A549 (cell line): ENCODE measurements around the gene NEK4. TPM values are rescaled to one million over a fixed set of nuclear protein-coding genes. Genes with fewer than 3 reads are reported as not detected.

ENCODE experiments used
- ATAC-seq, 2 experiments: fragments of 200-7000 bp in 1 of 2; fragments of >200 bp in 1 of 2; cut with Nextera tagmentation in 1 of 2; cut with Tn5 transposase in 1 of 2; 3 replicates each; pipeline versions ENCODE4 v1.8.0 to v1.9.1; 2018 to 2020; ENCODE audit warnings: mild to moderate bottlenecking in 1 of 2, moderate library complexity in 1 of 2
- CTCF ChIA-PET: fragments of 300-600 bp; sonication (Branson Sonifier 250); formaldehyde crosslinking; extraction: SDS; loops from one replicate; lab custom pipeline; 2021; ENCODE audit warnings: antibody characterized with exemption, inconsistent platforms; lab: Yijun Ruan, JAX
- POLR2A ChIA-PET: fragments of 350-600 bp; formaldehyde crosslinking; extraction: SDS; loops from one replicate; lab custom pipeline; 2021; ENCODE audit warnings: antibody characterized with exemption, inconsistent platforms; lab: Yijun Ruan, JAX
- DNase-seq, 2 experiments: peaks; one replicate each; pipeline versions ENCODE4 v3.0.0 to v3.0.0-alpha.2; 2011 to 2016; ENCODE audit warnings: low read depth in 1 of 2, low spot score in 1 of 2
- FAIRE-seq: peaks from 2 replicates; lab custom pipeline; 2011; peaks lifted over from hg19 to GRCh38; lab: Jason Lieb, UNC
- H3K27ac ChIP-seq, 2 experiments: fragments of >200 bp; sonication (Bioruptor Twin); formaldehyde crosslinking; 3 replicates each; pipeline ENCODE4 v1.5.1; 2016 to 2017
- H3K4me1 ChIP-seq: fragments of >200 bp; sonication (Bioruptor Twin); formaldehyde crosslinking; 3 replicates; pipeline ENCODE4 v1.6.1; 2016
- H3K4me2 ChIP-seq: fragments of >200 bp; sonication (Bioruptor Twin); formaldehyde crosslinking; 3 replicates; pipeline ENCODE4 v1.6.1; 2016
- H3K4me3 ChIP-seq: fragments of >200 bp; sonication (Bioruptor Twin); formaldehyde crosslinking; 3 replicates; pipeline ENCODE4 v1.5.1; 2016
- H3K9me3 ChIP-seq: fragments of >200 bp; sonication (Bioruptor Twin); formaldehyde crosslinking; 3 replicates; pipeline ENCODE4 v1.6.1; 2016
- CEBPB ChIP-seq, 2 experiments: fragments of >200 bp in 1 of 2; sonication (Bioruptor Twin) in 1 of 2; formaldehyde crosslinking in 1 of 2; IDR thresholded peaks; 2 replicates each; pipeline ENCODE4 v1.6.1; 2012 to 2016
- CTCF ChIP-seq: fragments of >200 bp; sonication (Bioruptor Twin); formaldehyde crosslinking; IDR thresholded peaks from 3 replicates; pipeline ENCODE4 v1.5.1; 2016
- EHMT2 ChIP-seq: fragments of 200-600 bp; sonication (generic); IDR thresholded peaks from 2 replicates; pipeline ENCODE4 v1.6.1; 2016; ENCODE audit warnings: antibody characterized with exemption, low read depth, mild to moderate bottlenecking, moderate library complexity
- FOSB ChIP-seq: fragments of 250-450 bp; sonication (Bioruptor Pico); IDR thresholded peaks from 2 replicates; pipeline ENCODE4 v1.5.0; 2020; ENCODE audit warnings: mild to moderate bottlenecking, moderate library complexity
- HDAC2 ChIP-seq: fragments of 200-600 bp; sonication (generic); IDR thresholded peaks from 2 replicates; pipeline ENCODE4 v1.6.1; 2016
- HOXB5 ChIP-seq: fragments of 250-450 bp; sonication (Bioruptor Pico); IDR thresholded peaks from 2 replicates; pipeline ENCODE4 v1.5.0; 2020; ENCODE audit warnings: mild to moderate bottlenecking, moderate library complexity
- KDM1A ChIP-seq: fragments of 200-600 bp; sonication (generic); IDR thresholded peaks from 2 replicates; pipeline ENCODE4 v1.6.1; 2016; ENCODE audit warnings: low read depth, mild to moderate bottlenecking
- MAZ ChIP-seq: fragments of 150-350 bp; IDR thresholded peaks from 2 replicates; pipeline ENCODE4 v1.6.1; 2014; ENCODE audit warnings: antibody characterized with exemption, low read depth, low read length, borderline replicate concordance
- MYC ChIP-seq: IDR thresholded peaks from 2 replicates; pipeline ENCODE4 v1.6.1; 2012; ENCODE audit warnings: mild to moderate bottlenecking, inconsistent platforms, low read length, improper control_type of control experiment, borderline replicate concordance
- PBX3 ChIP-seq: IDR thresholded peaks from 2 replicates; pipeline ENCODE4 v1.6.1; 2012
- PHF8 ChIP-seq: fragments of 200-600 bp; sonication (generic); IDR thresholded peaks from 2 replicates; pipeline ENCODE4 v1.6.1; 2016; ENCODE audit warnings: low read depth, mild to moderate bottlenecking, antibody characterized with exemption, moderate library complexity, borderline replicate concordance
- RAD21 ChIP-seq, 2 experiments: fragments of >200 bp in 1 of 2; sonication (Bioruptor Twin) in 1 of 2; formaldehyde crosslinking in 1 of 2; IDR thresholded peaks in 1 of 2; conservative IDR thresholded peaks in 1 of 2; 2 replicates in 1 of 2; 3 replicates in 1 of 2; pipeline ENCODE4 v1.6.1; 2012 to 2018; ENCODE audit warnings: inconsistent platforms in 1 of 2
- REST ChIP-seq: fragments of 200-600 bp; sonication (generic); IDR thresholded peaks from 2 replicates; pipeline ENCODE4 v1.6.1; 2016; ENCODE audit warnings: antibody characterized with exemption, mild to moderate bottlenecking, moderate library complexity
- SMC3 ChIP-seq: fragments of >200 bp; sonication (Bioruptor Twin); formaldehyde crosslinking; IDR thresholded peaks from 3 replicates; pipeline ENCODE4 v1.6.1; 2018; ENCODE audit warnings: inconsistent platforms
- TFCP2L1 ChIP-seq: fragments of 250-450 bp; sonication (Bioruptor Pico); IDR thresholded peaks from 2 replicates; pipeline ENCODE4 v1.5.0; 2021; ENCODE audit warnings: mild to moderate bottlenecking
- USF2 ChIP-seq: fragments of 450-650 bp; IDR thresholded peaks from 2 replicates; pipeline ENCODE4 v1.6.1; 2014; ENCODE audit warnings: antibody characterized with exemption
- WGBS: methylation state at CpG from one replicate; pipeline ENCODE4 v1.1.6; 2017; ENCODE audit errors: missing lambda C conversion rate; 5-methylcytosine and 5-hydroxymethylcytosine counted together
- polyA plus RNA-seq, 4 experiments: library from polyadenylated mRNA; depleted of rRNA in 3 of 4; stranded (reverse); fragments of >200 nt; fragmentation: RNase III in 1 of 4; extraction: RNeasy Plus Mini Kit Qiagen cat#74134 plus additional on column Dnase treatment in 1 of 4; gene quantifications; 2 replicates in 3 of 4; 3 replicates in 1 of 4; pipeline ENCODE4 v1.2.3, GENCODE V29; 2011 to 2017
- TF ChIP-seq, protein P1 (sequence below): fragments of >200 bp; sonication (Bioruptor Twin); formaldehyde crosslinking; IDR thresholded peaks from 3 replicates; pipeline ENCODE4 v1.6.1; 2016

The NEK4 gene
- polyA plus RNA-seq, 2 of the 4 experiments (the other 2 are of a cell fraction): 12.1 to 19.4 TPM

- Histone ChIP-seq H3K9me3 (no peaks in the 10 kb centered on the region), H3K4me2 (no peak overlapping the region), H3K4me3 (no peak overlapping the region), H3K4me1 (no peaks in the 10 kb centered on the region), H3K27ac (no peak overlapping the region)
- ChIA-PET CTCF (interaction anchor here (0.6 to 1.8 kb wide), 4 partner anchors 8 to 268 kb away, joined by 3 to 4 read pairs (median 4); no protein-coding TSS in a partner anchor), POLR2A (no interaction called here)
- no peak for DNase-seq
- TF ChIP-seq MAZ (no peak), FOSB (CRISPR knock-in tag) (no peak), PBX3 (no peak), CTCF (no peak), EHMT2 (no peak)
- TF ChIP-seq, protein P1, sequence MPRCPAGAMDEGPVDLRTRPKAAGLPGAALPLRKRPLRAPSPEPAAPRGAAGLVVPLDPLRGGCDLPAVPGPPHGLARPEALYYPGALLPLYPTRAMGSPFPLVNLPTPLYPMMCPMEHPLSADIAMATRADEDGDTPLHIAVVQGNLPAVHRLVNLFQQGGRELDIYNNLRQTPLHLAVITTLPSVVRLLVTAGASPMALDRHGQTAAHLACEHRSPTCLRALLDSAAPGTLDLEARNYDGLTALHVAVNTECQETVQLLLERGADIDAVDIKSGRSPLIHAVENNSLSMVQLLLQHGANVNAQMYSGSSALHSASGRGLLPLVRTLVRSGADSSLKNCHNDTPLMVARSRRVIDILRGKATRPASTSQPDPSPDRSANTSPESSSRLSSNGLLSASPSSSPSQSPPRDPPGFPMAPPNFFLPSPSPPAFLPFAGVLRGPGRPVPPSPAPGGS: no peak
- FAIRE-seq: no peak
- WGBS: 86% methylated on average over 8 of the region's 11 CpGs
- ATAC-seq: no peak; a peak in 1 of 6 replicates
These were observed 16.5 kb upstream of the NEK4 start for GRCh38 chr3:52787246-52787645.

- POLR2A ChIA-PET: no interaction called here
These were observed 15.8 kb upstream of the NEK4 start for GRCh38 chr3:52786330-52787215.

More at GRCh38 chr3:52786330-52787215, 15.8 kb upstream of the NEK4 start:
- Histone ChIP-seq H3K4me3 (no peak overlapping the region), H3K4me1 (no peaks in the 10 kb centered on the region), H3K9me3 (no peaks in the 10 kb centered on the region), H3K4me2 (no peak overlapping the region), H3K27ac (no peak overlapping the region)
- DNase-seq (no peak), FAIRE-seq (no peak), ATAC-seq (no peak)
- CTCF ChIA-PET: interaction anchor here (0.6 to 1.8 kb wide), 4 partner anchors 8 to 269 kb away, joined by 3 to 4 read pairs (median 3); no protein-coding TSS in a partner anchor
- 46% methylated on average over 14 of the region's 19 CpGs for WGBS
- TF ChIP-seq HOXB5 (CRISPR knock-in tag) (no peak), TFCP2L1 (CRISPR knock-in tag) (no peak), RAD21 (conservative IDR thresholded peaks at IDR 0.05 in 1 of 2, IDR thresholded peaks at IDR 0.05 in 1 of 2) (no peak), REST (no peak), MYC (no peak), PBX3 (no peak), KDM1A (no peak), USF2 (no peak), SMC3 (no peak), CEBPB (IDR thresholded peaks at IDR 0.05) (no peak), HDAC2 (no peak), PHF8 (no peak), FOSB (CRISPR knock-in tag) (no peak)
